ENCODE measurements around the gene FYB2.

DNA sequence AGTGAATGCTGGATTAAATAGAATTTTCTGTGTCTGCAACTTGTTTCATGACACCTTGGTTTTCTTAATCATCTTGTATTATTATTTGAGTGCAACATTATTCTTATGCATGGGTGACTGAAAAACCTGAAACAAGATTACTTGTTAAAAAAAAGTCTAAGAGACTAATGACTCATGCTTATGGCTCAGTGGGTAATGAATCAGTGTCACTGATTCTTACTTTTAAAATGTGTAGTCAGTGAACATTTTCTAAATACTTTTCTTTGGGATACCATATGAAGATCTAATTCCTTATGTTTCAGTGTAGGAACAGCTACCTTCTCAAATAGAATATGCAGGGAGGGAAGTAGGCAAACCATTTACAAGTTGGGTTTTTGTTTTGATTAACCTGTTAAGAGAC lies 108.6 kb downstream of the FYB2 start:
- TF ChIP-seq, protein P1, sequence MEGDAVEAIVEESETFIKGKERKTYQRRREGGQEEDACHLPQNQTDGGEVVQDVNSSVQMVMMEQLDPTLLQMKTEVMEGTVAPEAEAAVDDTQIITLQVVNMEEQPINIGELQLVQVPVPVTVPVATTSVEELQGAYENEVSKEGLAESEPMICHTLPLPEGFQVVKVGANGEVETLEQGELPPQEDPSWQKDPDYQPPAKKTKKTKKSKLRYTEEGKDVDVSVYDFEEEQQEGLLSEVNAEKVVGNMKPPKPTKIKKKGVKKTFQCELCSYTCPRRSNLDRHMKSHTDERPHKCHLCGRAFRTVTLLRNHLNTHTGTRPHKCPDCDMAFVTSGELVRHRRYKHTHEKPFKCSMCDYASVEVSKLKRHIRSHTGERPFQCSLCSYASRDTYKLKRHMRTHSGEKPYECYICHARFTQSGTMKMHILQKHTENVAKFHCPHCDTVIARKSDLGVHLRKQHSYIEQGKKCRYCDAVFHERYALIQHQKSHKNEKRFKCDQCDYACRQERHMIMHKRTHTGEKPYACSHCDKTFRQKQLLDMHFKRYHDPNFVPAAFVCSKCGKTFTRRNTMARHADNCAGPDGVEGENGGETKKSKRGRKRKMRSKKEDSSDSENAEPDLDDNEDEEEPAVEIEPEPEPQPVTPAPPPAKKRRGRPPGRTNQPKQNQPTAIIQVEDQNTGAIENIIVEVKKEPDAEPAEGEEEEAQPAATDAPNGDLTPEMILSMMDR (IDR thresholded peaks at IDR 0.05) = no peak
- no peak for TF ChIP-seq POLR2A (IDR thresholded peaks at IDR 0.05)
